GM23338 (cell line): ENCODE results near the gene FLVCR1. TPM values are rescaled to one million over a fixed set of nuclear protein-coding genes. Genes with fewer than 3 reads are reported as not detected.

ENCODE experiments used
- ATAC-seq: fragments of 200-7000 bp; cut with Tn5 transposase; 3 replicates; pipeline ENCODE4 v1.9.1; 2020
- DNase-seq: peaks from one replicate; pipeline ENCODE4 v3.0.0-alpha.2; 2015; ENCODE audit warnings: low spot score
- H2AFZ ChIP-seq: fragments of 200-600 bp; sonication (generic); 2 replicates; pipeline ENCODE4 v1.8.0; 2016; ENCODE audit warnings: antibody characterized with exemption, mild to moderate bottlenecking, moderate library complexity
- H3F3A ChIP-seq: fragments of 200-600 bp; sonication (generic); replicated peaks from 2 replicates; pipeline ENCODE4 v1.8.0; 2017; ENCODE audit warnings: antibody characterized with exemption, mixed run types, low read depth
- H3K27ac ChIP-seq: fragments of 200-600 bp; sonication (generic); 2 replicates; pipeline ENCODE4 v1.6.1; 2016; ENCODE audit warnings: low read depth
- H3K27me3 ChIP-seq: fragments of 200-600 bp; sonication (generic); 2 replicates; pipeline ENCODE4 v1.8.0; 2016; ENCODE audit warnings: mild to moderate bottlenecking, mixed run types, moderate library complexity; ENCODE audit not compliant: insufficient read depth
- H3K36me3 ChIP-seq: fragments of 200-600 bp; sonication (generic); 2 replicates; pipeline ENCODE4 v1.8.0; 2016; ENCODE audit warnings: mild to moderate bottlenecking; ENCODE audit not compliant: insufficient read depth
- H3K4me1 ChIP-seq: fragments of 200-600 bp; sonication (generic); 2 replicates; pipeline ENCODE4 v1.8.0; 2016; ENCODE audit warnings: mild to moderate bottlenecking, moderate library complexity; ENCODE audit not compliant: insufficient read depth
- H3K4me2 ChIP-seq: fragments of 200-600 bp; sonication (generic); 2 replicates; pipeline ENCODE4 v1.7.1; 2017; ENCODE audit warnings: mixed run types
- H3K4me3 ChIP-seq: fragments of 200-600 bp; sonication (generic); 2 replicates; pipeline ENCODE4 v1.6.1; 2016; ENCODE audit warnings: mixed run types
- H3K79me2 ChIP-seq: fragments of 200-600 bp; sonication (generic); replicated peaks from 2 replicates; pipeline ENCODE4 v1.8.0; 2017; ENCODE audit warnings: mild to moderate bottlenecking; ENCODE audit not compliant: insufficient read depth
- H3K9me2 ChIP-seq: fragments of 200-600 bp; sonication (generic); 2 replicates; pipeline ENCODE4 v1.8.0; 2017; ENCODE audit not compliant: insufficient read depth
- H4K20me1 ChIP-seq: fragments of 200-600 bp; sonication (generic); replicated peaks from 2 replicates; pipeline ENCODE4 v1.8.0; 2017; ENCODE audit warnings: mild to moderate bottlenecking; ENCODE audit not compliant: insufficient read depth
- H3K27ac Mint-ChIP-seq: 2 replicates; pipeline ENCODE4 v1.8.0; 2020; ENCODE audit warnings: inconsistent platforms, mild to moderate bottlenecking, moderate library complexity, mixed read lengths
- H3K27me3 Mint-ChIP-seq: 3 replicates; pipeline ENCODE4 v1.8.0; 2022; ENCODE audit warnings: low read depth, mild to moderate bottlenecking, moderate library complexity, mixed read lengths, inconsistent platforms; ENCODE audit not compliant: insufficient read depth, poor library complexity
- H3K36me3 Mint-ChIP-seq: 3 replicates; pipeline ENCODE4 v1.8.0; 2021; ENCODE audit warnings: low read depth, mild to moderate bottlenecking, inconsistent platforms, moderate library complexity, mixed read lengths
- H3K4me1 Mint-ChIP-seq: 3 replicates; pipeline ENCODE4 v1.8.0; 2020; ENCODE audit warnings: mild to moderate bottlenecking, inconsistent platforms, mixed read lengths
- H3K4me3 Mint-ChIP-seq: 3 replicates; pipeline ENCODE4 v1.8.0; 2021; ENCODE audit warnings: moderate library complexity, mild to moderate bottlenecking, inconsistent platforms, mixed read lengths
- H3K9me3 Mint-ChIP-seq: 3 replicates; pipeline ENCODE4 v1.8.0; 2020; ENCODE audit warnings: moderate library complexity, mild to moderate bottlenecking, inconsistent platforms, mixed read lengths
- CREB1 ChIP-seq: fragments of 250-450 bp; sonication (Bioruptor Pico); IDR thresholded peaks from 2 replicates; pipeline ENCODE4 v1.5.0; 2020; ENCODE audit warnings: low read depth, mild to moderate bottlenecking, moderate library complexity
- CTCF ChIP-seq, 2 experiments: fragments of 200-600 bp in 1 of 2; sonication (generic) in 1 of 2; conservative IDR thresholded peaks; 2 replicates each; pipeline versions ENCODE4 v1.5.1 to v1.6.1; 2016 to 2017; ENCODE audit warnings: antibody characterized with exemption in 2 of 2, low read depth in 2 of 2, mild to moderate bottlenecking in 2 of 2, moderate library complexity in 1 of 2
- EZH2 ChIP-seq: fragments of 200-600 bp; sonication (generic); IDR thresholded peaks from one replicate; pipeline ENCODE4 v1.8.0; 2017; ENCODE audit warnings: antibody characterized with exemption, mild to moderate bottlenecking, low read depth; ENCODE audit not compliant: unreplicated experiment
- EZH2phosphoT487 ChIP-seq: fragments of 200-600 bp; sonication (generic); IDR thresholded peaks from one replicate; pipeline ENCODE4 v1.8.1; 2018; ENCODE audit warnings: antibody characterized with exemption; ENCODE audit not compliant: unreplicated experiment
- POLR2AphosphoS5 ChIP-seq: IDR thresholded peaks from 2 replicates; pipeline ENCODE4 v1.6.1; 2016; ENCODE audit warnings: antibody characterized with exemption, low read depth
- REST ChIP-seq: IDR thresholded peaks from one replicate; pipeline ENCODE4 v1.6.1; 2018; ENCODE audit warnings: antibody characterized with exemption; ENCODE audit not compliant: unreplicated experiment
- STAT1 ChIP-seq: IDR thresholded peaks from one replicate; pipeline ENCODE4 v1.6.1; 2016; ENCODE audit warnings: antibody characterized with exemption; ENCODE audit not compliant: unreplicated experiment
- ZNF331 ChIP-seq: fragments of 250-450 bp; sonication (Bioruptor Pico); IDR thresholded peaks from 2 replicates; pipeline ENCODE4 v1.5.0; 2020; ENCODE audit warnings: low read depth, mild to moderate bottlenecking, moderate library complexity
- polyA plus RNA-seq: library from polyadenylated mRNA; unstranded; fragments of >200 nt; fragmentation: Nextera tagmentation; extraction: Ambion mirVana; gene quantifications from 2 replicates; pipeline ENCODE4 v1.2.1, GENCODE V29; 2016
- total RNA-seq: library from RNA; depleted of rRNA; stranded (reverse); fragments of >200 nt; shearing (Covaris generic); gene quantifications from 2 replicates; pipeline ENCODE4 v1.2.3, GENCODE V29; 2014

FLVCR1 gene
- total and polyA plus RNA-seq, 2 experiments from 2014 or later = 60.5 to 93.5 TPM

GRCh38 chr1:212847549-212847948 is 10.5 kb upstream of the FLVCR1 start, which contains the start of gene SPATA45 (continued):
- TF ChIP-seq REST (no peak), POLR2AphosphoS5 (no peak)

GRCh38 chr1:212852105-212852688 is 5.9 kb upstream of the FLVCR1 start:
- no peaks in the 10 kb centered on the region for H3K27me3 ChIP-seq
- DNase-seq (peak; percentile 80), ATAC-seq (peak; percentile 92)
- H3K36me3 Mint-ChIP-seq = peaks cover 46% of the 10 kb centered on the region
- H3K4me1 ChIP-seq = peaks cover 33% of the 10 kb centered on the region
- H3K4me3 ChIP-seq = no peak overlapping the region
- H2AFZ ChIP-seq = no peak overlapping the region
- H3K27ac Mint-ChIP-seq = peak overlapping the region; percentile 61
- peak overlapping the region; percentile 12; the same call in 1 of the 3 replicates for H3K4me3 Mint-ChIP-seq
- H3K27me3 Mint-ChIP-seq = peaks cover 13% of the 10 kb centered on the region
- peaks cover 42% of the 10 kb centered on the region for H3K79me2 ChIP-seq
- H3K9me3 Mint-ChIP-seq = peaks cover 33% of the 10 kb centered on the region
- H3K4me2 ChIP-seq = no peak overlapping the region
- H3K36me3 ChIP-seq = no peaks in the 10 kb centered on the region
- H3K27ac ChIP-seq = peak overlapping the region; percentile 27; the same call in 1 of the 2 replicates
- H4K20me1 ChIP-seq = peaks cover 4% of the 10 kb centered on the region; the same call in 1 of the 2 replicates
- H3K4me1 Mint-ChIP-seq = peaks cover 35% of the 10 kb centered on the region
- H3F3A ChIP-seq = peaks cover 6% of the 10 kb centered on the region; the same call in 1 of the 2 replicates
- no peaks in the 10 kb centered on the region; the same call in 1 of the 2 replicates for H3K9me2 ChIP-seq
- TF ChIP-seq CREB1 (CRISPR knock-in tag) = no peak
- peak in 1 of 2 experiments; percentile 27; a peak in 1 of 4 replicates for TF ChIP-seq CTCF (conservative IDR thresholded peaks at IDR 0.05; ENCODE audit: low read depth in 2 of 2)
- TF ChIP-seq STAT1 = no peak
- no peak for TF ChIP-seq EZH2
- TF ChIP-seq POLR2AphosphoS5 = 0 out of 2 replicates have a peak, but pooled peaks have one; percentile 16
- no peak for TF ChIP-seq REST
- no peak for TF ChIP-seq ZNF331 (CRISPR knock-in tag)
- TF ChIP-seq EZH2phosphoT487 = no peak
